CD14-positive monocyte (primary cell): ENCODE results near the gene MAML3. TPM values are rescaled to one million over a fixed set of nuclear protein-coding genes. Genes with fewer than 3 reads are reported as not detected.

Experiments
- DNase-seq, 3 donors: peaks; one replicate each; pipeline ENCODE4 v3.0.0-alpha.2; 2011 to 2022
- H2AFZ ChIP-seq: 2 replicates; pipeline ENCODE4 v1.6.0; 2012; ENCODE audit warnings: mild to moderate bottlenecking, low read depth, low read length, inconsistent platforms; ENCODE audit not compliant: insufficient read depth, poor library complexity, severe bottlenecking
- H3K27ac ChIP-seq, 2 donors: 1 replicate in 1 of 2; 2 replicates in 1 of 2; pipeline ENCODE4 v1.5.1; 2012 to 2013; ENCODE audit warnings: low read length in 2 of 2, control low read depth in 1 of 2, inconsistent platforms in 1 of 2, low read depth in 1 of 2, mild to moderate bottlenecking in 1 of 2
- H3K27me3 ChIP-seq, 2 donors: one replicate each; pipeline versions ENCODE4 v1.6.0 to v1.6.1; 2011 to 2013; ENCODE audit warnings: low read length in 2 of 2; ENCODE audit not compliant: control insufficient read depth in 2 of 2, insufficient read depth in 2 of 2
- H3K36me3 ChIP-seq, 2 donors: replicated peaks in 1 of 2; 1 replicate in 1 of 2; 2 replicates in 1 of 2; pipeline versions ENCODE4 v1.5.1 to v1.6.1; 2012 to 2013; ENCODE audit warnings: low read length in 2 of 2, control low read depth in 1 of 2, inconsistent platforms in 1 of 2, mild to moderate bottlenecking in 1 of 2; ENCODE audit not compliant: insufficient read depth in 2 of 2, control insufficient read depth in 1 of 2
- H3K4me1 ChIP-seq, 2 donors: 1 replicate in 1 of 2; 2 replicates in 1 of 2; pipeline versions ENCODE4 v1.5.1 to v1.6.1; 2012 to 2013; ENCODE audit warnings: low read length in 2 of 2, control low read depth in 1 of 2, inconsistent platforms in 1 of 2, mild to moderate bottlenecking in 1 of 2, moderate library complexity in 1 of 2; ENCODE audit not compliant: insufficient read depth in 2 of 2, control insufficient read depth in 1 of 2
- H3K4me2 ChIP-seq: replicated peaks from 2 replicates; pipeline ENCODE3; 2012; ENCODE audit warnings: low read length, moderate library complexity, mild to moderate bottlenecking; ENCODE audit not compliant: poor library complexity, severe bottlenecking; ENCODE audit errors: extremely low read depth
- H3K4me3 ChIP-seq, 3 experiments: fragments of 200-600 bp in 1 of 3; sonication (generic) in 1 of 3; replicated peaks in 1 of 3; 1 replicate in 2 of 3; 2 replicates in 1 of 3; pipeline ENCODE4 v1.5.1; 2011 to 2013; ENCODE audit warnings: low read length in 3 of 3, mild to moderate bottlenecking in 3 of 3, control low read depth in 2 of 3, low read depth in 2 of 3, inconsistent platforms in 1 of 3, moderate library complexity in 1 of 3
- H3K79me2 ChIP-seq: 2 replicates; pipeline ENCODE4 v1.6.0; 2012; ENCODE audit warnings: mild to moderate bottlenecking, control low read depth, inconsistent platforms, low read length, moderate library complexity; ENCODE audit not compliant: insufficient read depth
- H3K9ac ChIP-seq: 2 replicates; pipeline ENCODE4 v1.6.0; 2017; ENCODE audit warnings: low read length, mild to moderate bottlenecking; ENCODE audit not compliant: insufficient read depth, poor library complexity, severe bottlenecking
- H3K9me3 ChIP-seq, 2 donors: replicated peaks in 1 of 2; 1 replicate in 1 of 2; 2 replicates in 1 of 2; pipeline versions ENCODE4 v1.5.1 to v1.6.1; 2012 to 2013; ENCODE audit warnings: low read length in 2 of 2, control low read depth in 1 of 2; ENCODE audit not compliant: control insufficient read depth in 1 of 2, insufficient read depth in 1 of 2
- H4K20me1 ChIP-seq: 2 replicates; pipeline ENCODE4 v1.6.0; 2012; ENCODE audit warnings: mild to moderate bottlenecking, low read length, control low read depth, moderate library complexity; ENCODE audit not compliant: insufficient read depth
- H3K27ac Mint-ChIP-seq, 7 donors: one replicate each; pipeline ENCODE4 v1.8.0; 2020; ENCODE audit warnings: mild to moderate bottlenecking in 7 of 7, mixed read lengths in 7 of 7, moderate library complexity in 6 of 7, inconsistent platforms in 2 of 7
- H3K27me3 Mint-ChIP-seq, 3 donors: one replicate each; pipeline ENCODE4 v1.8.0; 2021 to 2022; ENCODE audit warnings: low read depth in 3 of 3, mild to moderate bottlenecking in 3 of 3, mixed read lengths in 3 of 3, moderate library complexity in 3 of 3, inconsistent platforms in 1 of 3
- H3K36me3 Mint-ChIP-seq, 2 donors: one replicate each; pipeline ENCODE4 v1.8.0; 2020; ENCODE audit warnings: mixed read lengths in 2 of 2, inconsistent platforms in 1 of 2, mild to moderate bottlenecking in 1 of 2
- H3K4me1 Mint-ChIP-seq: one replicate; pipeline ENCODE4 v1.8.0; 2020; ENCODE audit warnings: mild to moderate bottlenecking, mixed read lengths
- H3K4me3 Mint-ChIP-seq, 2 donors: one replicate each; pipeline ENCODE4 v1.8.0; 2020; ENCODE audit warnings: mild to moderate bottlenecking in 2 of 2, mixed read lengths in 2 of 2, moderate library complexity in 1 of 2
- H3K9me3 Mint-ChIP-seq, 7 donors: one replicate each; pipeline ENCODE4 v1.8.0; 2020 to 2022; ENCODE audit warnings: mixed read lengths in 7 of 7, mild to moderate bottlenecking in 6 of 7, moderate library complexity in 6 of 7, inconsistent platforms in 2 of 7
- WGBS: methylation state at CpG from one replicate; pipeline ENCODE4 v1.1.5; 2013; ENCODE audit warnings: missing lambda C conversion rate; ENCODE audit not compliant: insufficient coverage; 5-methylcytosine and 5-hydroxymethylcytosine counted together
- intact Hi-C, 2 donors: fragments of 100-400 bp; cut with micrococcal nuclease; formaldehyde crosslinking; loops; one replicate each; pipeline versions ENCODE4 v1.15.0 to v1.15.1; 2023
- polyA plus RNA-seq, 3 donors: library from polyadenylated mRNA; depleted of rRNA in 1 of 3; unstranded in 2 of 3; stranded (reverse) in 1 of 3; fragments of 300-500 nt in 2 of 3; fragments of >200 nt in 1 of 3; fragmentation: Illumina TruSeq in 2 of 3; gene quantifications; 1 replicate in 2 of 3; 2 replicates in 1 of 3; pipeline ENCODE4 v1.2.3, GENCODE V29; 2012 to 2021
- TF ChIP-seq, protein P1 (sequence below): fragments of 200-600 bp; IDR thresholded peaks from one replicate; pipeline ENCODE4 v1.8.0; 2022; ENCODE audit warnings: antibody characterized with exemption, mild to moderate bottlenecking

The MAML3 gene
- polyA plus RNA-seq, 3 donors, result 1.5 to 6.5 (median 2.3) TPM

- DNase-seq, result no peak
- Histone ChIP-seq H4K20me1 (no peaks in the 10 kb centered on the region), H3K36me3 (no peaks in the 10 kb centered on the region), H3K4me1 (peaks cover 35 to 54% of the 10 kb centered on the region in 2 donors), H3K4me2 (peak overlapping the region; percentile 62), H2AFZ (no peak overlapping the region), H3K4me3 (peak overlapping the region in 1 of 3 experiments; percentile 66), H3K9ac (no peak overlapping the region), H3K9me3 (no peaks in the 10 kb centered on the region), H3K27ac (peak overlapping the region in 1 of 2 donors; percentile 88), H3K27me3 (no peaks in the 10 kb centered on the region), H3K79me2 (peaks cover 61% of the 10 kb centered on the region)
- H3K27me3 Mint-ChIP-seq, result no peaks in the 10 kb centered on the region
- TF ChIP-seq, protein P1, sequence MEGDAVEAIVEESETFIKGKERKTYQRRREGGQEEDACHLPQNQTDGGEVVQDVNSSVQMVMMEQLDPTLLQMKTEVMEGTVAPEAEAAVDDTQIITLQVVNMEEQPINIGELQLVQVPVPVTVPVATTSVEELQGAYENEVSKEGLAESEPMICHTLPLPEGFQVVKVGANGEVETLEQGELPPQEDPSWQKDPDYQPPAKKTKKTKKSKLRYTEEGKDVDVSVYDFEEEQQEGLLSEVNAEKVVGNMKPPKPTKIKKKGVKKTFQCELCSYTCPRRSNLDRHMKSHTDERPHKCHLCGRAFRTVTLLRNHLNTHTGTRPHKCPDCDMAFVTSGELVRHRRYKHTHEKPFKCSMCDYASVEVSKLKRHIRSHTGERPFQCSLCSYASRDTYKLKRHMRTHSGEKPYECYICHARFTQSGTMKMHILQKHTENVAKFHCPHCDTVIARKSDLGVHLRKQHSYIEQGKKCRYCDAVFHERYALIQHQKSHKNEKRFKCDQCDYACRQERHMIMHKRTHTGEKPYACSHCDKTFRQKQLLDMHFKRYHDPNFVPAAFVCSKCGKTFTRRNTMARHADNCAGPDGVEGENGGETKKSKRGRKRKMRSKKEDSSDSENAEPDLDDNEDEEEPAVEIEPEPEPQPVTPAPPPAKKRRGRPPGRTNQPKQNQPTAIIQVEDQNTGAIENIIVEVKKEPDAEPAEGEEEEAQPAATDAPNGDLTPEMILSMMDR, result no peak
- no peaks in the 10 kb centered on the region for H3K9me3 Mint-ChIP-seq
- intact Hi-C loops, result loop anchor here (5.0 kb wide), 2 partner anchors 37 to 97 kb away; partner anchors contain the start of gene MAML3 (in 1 of the 2)
- no CpG with 5 or more reads among the region's 1 CpG for WGBS
- H3K36me3 Mint-ChIP-seq, result no peaks in the 10 kb centered on the region
- H3K4me3 Mint-ChIP-seq, result peak overlapping the region in 1 of 2 donors; percentile 44
- peak overlapping the region in 6 of 7 donors; percentile 82 to 92 (median 88) for H3K27ac Mint-ChIP-seq
- H3K4me1 Mint-ChIP-seq, result peaks cover 49% of the 10 kb centered on the region
Observed at GRCh38 chr4:140054861-140055260, 99.1 kb downstream of the MAML3 start.

- Histone ChIP-seq H4K20me1 (no peaks in the 10 kb centered on the region), H3K27ac (peak overlapping the region in 1 of 2 donors; percentile 88), H3K79me2 (peaks cover 71% of the 10 kb centered on the region), H3K36me3 (no peaks in the 10 kb centered on the region), H3K4me1 (peaks cover 49 to 70% of the 10 kb centered on the region in 2 donors), H2AFZ (no peak overlapping the region), H3K4me3 (no peak overlapping the region), H3K9ac (no peak overlapping the region), H3K27me3 (no peaks in the 10 kb centered on the region), H3K9me3 (no peaks in the 10 kb centered on the region), H3K4me2 (no peak overlapping the region)
- Mint-ChIP-seq H3K27ac (peak overlapping the region in 6 of 7 donors; percentile 35 to 92 (median 70)), H3K36me3 (no peaks in the 10 kb centered on the region), H3K4me3 (no peak overlapping the region), H3K9me3 (no peaks in the 10 kb centered on the region), H3K27me3 (no peaks in the 10 kb centered on the region), H3K4me1 (peaks cover 65% of the 10 kb centered on the region)
- no peak for DNase-seq
- intact Hi-C loops, result loop anchor here (5.0 kb wide), 2 partner anchors 39 to 99 kb away; partner anchors contain the start of gene MAML3 (in 1 of the 2)
- TF ChIP-seq, protein P1, result no peak
- 94% methylated on average over 4 of the region's 4 CpGs for WGBS
Observed at GRCh38 chr4:140053185-140053584, 100.8 kb downstream of the MAML3 start.
